ENCODE data around the gene ADGB. TPM values are rescaled to one million over a fixed set of nuclear protein-coding genes. Genes with fewer than 3 reads are reported as not detected.

The ADGB gene
- total and polyA plus RNA-seq, 2 of the 13 experiments (the other 11 are each of a cell fraction or from before 2014, with no cell fraction given), result not detected

GRCh38 chr6:146670161-146670560 is 71.4 kb downstream of the ADGB start (continued):
- TF ChIP-seq, protein P1, sequence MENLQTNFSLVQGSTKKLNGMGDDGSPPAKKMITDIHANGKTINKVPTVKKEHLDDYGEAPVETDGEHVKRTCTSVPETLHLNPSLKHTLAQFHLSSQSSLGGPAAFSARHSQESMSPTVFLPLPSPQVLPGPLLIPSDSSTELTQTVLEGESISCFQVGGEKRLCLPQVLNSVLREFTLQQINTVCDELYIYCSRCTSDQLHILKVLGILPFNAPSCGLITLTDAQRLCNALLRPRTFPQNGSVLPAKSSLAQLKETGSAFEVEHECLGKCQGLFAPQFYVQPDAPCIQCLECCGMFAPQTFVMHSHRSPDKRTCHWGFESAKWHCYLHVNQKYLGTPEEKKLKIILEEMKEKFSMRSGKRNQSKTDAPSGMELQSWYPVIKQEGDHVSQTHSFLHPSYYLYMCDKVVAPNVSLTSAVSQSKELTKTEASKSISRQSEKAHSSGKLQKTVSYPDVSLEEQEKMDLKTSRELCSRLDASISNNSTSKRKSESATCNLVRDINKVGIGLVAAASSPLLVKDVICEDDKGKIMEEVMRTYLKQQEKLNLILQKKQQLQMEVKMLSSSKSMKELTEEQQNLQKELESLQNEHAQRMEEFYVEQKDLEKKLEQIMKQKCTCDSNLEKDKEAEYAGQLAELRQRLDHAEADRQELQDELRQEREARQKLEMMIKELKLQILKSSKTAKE (CRISPR knock-in tag; IDR thresholded peaks at IDR 0.05; ENCODE audit: borderline replicate concordance), result no peak

- ChIA-PET CTCF (ENCODE audit: low intra/inter-chr PET ratio, low total read pairs) (no interaction called here), POLR2A (no interaction called here)
- H2AFZ ChIP-seq (ENCODE audit: low read length), result no peak overlapping the region
- no peak overlapping the region for H3K4me3 ChIP-seq (replicated peaks in 1 of 3; ENCODE audit: insufficient read depth in 1 of 3, low read depth in 2 of 3, low read length in 3 of 3)
- BruUV-seq (replicated peaks), result no TSS peak
- H3K4me2 ChIP-seq (ENCODE audit: low read depth, low read length), result no peak overlapping the region
- no peaks in the 10 kb centered on the region for H3K27me3 ChIP-seq (ENCODE audit: control insufficient read depth in 1 of 2, insufficient read depth in 2 of 2, low read length in 2 of 2)
- WGBS (ENCODE audit: low lambda C conversion rate), result 16% methylated on average over 3 of the region's 3 CpGs
- H3K79me2 ChIP-seq (ENCODE audit: insufficient read depth, low read length), result no peaks in the 10 kb centered on the region
- no peak for TF ChIP-seq STAT5B (CRISPR knock-in tag; IDR thresholded peaks at IDR 0.05)
- TF ChIP-seq TRIM24 (CRISPR knock-in tag; IDR thresholded peaks at IDR 0.05), result no peak
- no peak for TF ChIP-seq TBX3 (IDR thresholded peaks at IDR 0.05; ENCODE audit: borderline replicate concordance)
- no peak for TF ChIP-seq ZNF275 (CRISPR knock-in tag; IDR thresholded peaks at IDR 0.05; ENCODE audit: borderline replicate concordance)
- TF ChIP-seq, protein P2, sequence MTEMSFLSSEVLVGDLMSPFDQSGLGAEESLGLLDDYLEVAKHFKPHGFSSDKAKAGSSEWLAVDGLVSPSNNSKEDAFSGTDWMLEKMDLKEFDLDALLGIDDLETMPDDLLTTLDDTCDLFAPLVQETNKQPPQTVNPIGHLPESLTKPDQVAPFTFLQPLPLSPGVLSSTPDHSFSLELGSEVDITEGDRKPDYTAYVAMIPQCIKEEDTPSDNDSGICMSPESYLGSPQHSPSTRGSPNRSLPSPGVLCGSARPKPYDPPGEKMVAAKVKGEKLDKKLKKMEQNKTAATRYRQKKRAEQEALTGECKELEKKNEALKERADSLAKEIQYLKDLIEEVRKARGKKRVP (CRISPR knock-in tag; IDR thresholded peaks at IDR 0.05), result no peak
- TF ChIP-seq EED (CRISPR knock-in tag; IDR thresholded peaks at IDR 0.05), result no peak
- no peak for TF ChIP-seq MIER3 (CRISPR knock-in tag; IDR thresholded peaks at IDR 0.05; ENCODE audit: borderline replicate concordance)
- TF ChIP-seq POLR2A (IDR thresholded peaks at IDR 0.05; ENCODE audit: insufficient read depth in 1 of 2, low read depth in 2 of 2, low read length in 2 of 2), result no peak
- H3K27ac ChIP-seq (ENCODE audit: extremely low read length, insufficient read depth, low read length), result no peak overlapping the region
- no peaks in the 10 kb centered on the region for H4K20me1 ChIP-seq (ENCODE audit: insufficient read depth, low read length)
- intact Hi-C loops (cut with micrococcal nuclease; ENCODE audit: unreplicated experiment), result no loop called here
- no peak for FAIRE-seq
- H3K4me1 ChIP-seq (ENCODE audit: insufficient read depth, low read length), result no peaks in the 10 kb centered on the region
- DNase-seq (ENCODE audit: low spot score), result no peak
- no peak for ATAC-seq
- H3K36me3 ChIP-seq (replicated peaks in 1 of 2; ENCODE audit: control insufficient read depth in 1 of 2, insufficient read depth in 2 of 2, low read length in 2 of 2), result no peaks in the 10 kb centered on the region
- H3K9ac ChIP-seq (ENCODE audit: insufficient read depth, low read depth, low read length), result no peak overlapping the region
- H3K9me3 ChIP-seq (ENCODE audit: low read length), result no peaks in the 10 kb centered on the region
- in situ Hi-C loops (cut with HindIII; ENCODE audit: extremely low pct_ligation_motif_present, low pct_unique_long_range_greater_than_20kb), result no loop called here
Measured at GRCh38 chr6:146673069-146673468, 74.3 kb downstream of the ADGB start.

Measured in HepG2 (cell line).